Hypothalamus (tissue), 51 donors: Measurements from ENCODE around the gene IL17A.

Experiments
- DNase-seq, 51 donors: peaks; one replicate each; lab custom pipeline; 2025; lab: John Stamatoyannopoulos, UW

The IL17A gene

DNA sequence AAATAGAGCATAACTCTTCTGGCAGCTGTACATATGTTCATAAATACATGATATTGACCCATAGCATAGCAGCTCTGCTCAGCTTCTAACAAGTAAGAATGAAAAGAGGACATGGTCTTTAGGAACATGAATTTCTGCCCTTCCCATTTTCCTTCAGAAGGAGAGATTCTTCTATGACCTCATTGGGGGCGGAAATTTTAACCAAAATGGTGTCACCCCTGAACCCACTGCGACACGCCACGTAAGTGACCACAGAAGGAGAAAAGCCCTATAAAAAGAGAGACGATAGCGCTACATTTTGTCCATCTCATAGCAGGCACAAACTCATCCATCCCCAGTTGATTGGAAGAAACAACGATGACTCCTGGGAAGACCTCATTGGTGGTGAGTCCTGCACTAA lies at the start of gene IL17A:
TSS of gene IL17A (plus strand) at position 301 of the 400 bp plus-strand sequence. CDS start at position 358, 57 bp downstream.
- no peak for DNase-seq

DNA sequence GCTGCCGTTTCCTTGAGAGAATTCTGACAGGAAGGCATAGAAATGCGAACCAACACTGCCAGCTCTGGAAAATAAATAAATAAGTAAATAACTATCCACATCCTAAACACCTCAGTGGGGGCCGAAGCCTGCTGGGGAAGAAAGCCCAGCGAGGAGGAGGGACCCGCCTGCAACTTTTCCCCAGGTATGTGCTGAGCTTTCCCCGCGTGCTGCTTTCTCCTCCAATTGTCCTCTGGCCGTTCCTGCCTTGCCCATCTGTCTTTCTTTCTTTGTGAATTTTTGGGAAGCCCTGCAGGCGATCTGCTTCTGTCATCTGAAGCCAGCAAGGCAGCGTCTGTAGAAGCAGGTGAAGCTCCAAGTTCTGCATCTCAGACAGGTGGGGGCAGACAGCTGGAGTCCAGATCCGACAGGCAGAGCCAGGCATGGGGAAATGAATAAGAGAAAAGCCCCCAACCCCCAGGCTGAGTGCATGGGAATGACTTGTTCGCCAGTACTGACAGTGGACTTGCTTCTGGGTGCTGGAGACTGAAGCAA lies 49.2 kb upstream of the IL17A start:
- no peak for DNase-seq

DNA sequence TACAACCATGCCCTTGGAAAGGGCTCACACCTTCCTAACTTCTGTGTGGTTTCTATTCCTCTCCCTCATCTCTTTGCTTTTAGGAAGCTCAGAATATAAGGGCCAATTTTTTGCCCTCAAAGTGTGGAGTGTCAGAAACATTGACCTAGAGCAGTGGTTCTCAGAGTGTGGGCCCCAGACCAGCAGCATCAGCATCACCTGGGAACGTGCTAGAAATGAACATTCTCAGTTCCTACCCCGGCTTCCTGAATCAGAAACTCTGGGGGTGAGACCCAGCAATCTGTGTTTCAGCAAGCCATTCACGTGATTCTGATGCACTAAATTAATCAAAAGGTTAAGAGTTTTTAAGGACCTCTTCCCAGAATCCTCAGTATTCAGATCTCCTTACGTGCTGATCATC lies 47.9 kb upstream of the IL17A start:
- no peak for DNase-seq

DNA sequence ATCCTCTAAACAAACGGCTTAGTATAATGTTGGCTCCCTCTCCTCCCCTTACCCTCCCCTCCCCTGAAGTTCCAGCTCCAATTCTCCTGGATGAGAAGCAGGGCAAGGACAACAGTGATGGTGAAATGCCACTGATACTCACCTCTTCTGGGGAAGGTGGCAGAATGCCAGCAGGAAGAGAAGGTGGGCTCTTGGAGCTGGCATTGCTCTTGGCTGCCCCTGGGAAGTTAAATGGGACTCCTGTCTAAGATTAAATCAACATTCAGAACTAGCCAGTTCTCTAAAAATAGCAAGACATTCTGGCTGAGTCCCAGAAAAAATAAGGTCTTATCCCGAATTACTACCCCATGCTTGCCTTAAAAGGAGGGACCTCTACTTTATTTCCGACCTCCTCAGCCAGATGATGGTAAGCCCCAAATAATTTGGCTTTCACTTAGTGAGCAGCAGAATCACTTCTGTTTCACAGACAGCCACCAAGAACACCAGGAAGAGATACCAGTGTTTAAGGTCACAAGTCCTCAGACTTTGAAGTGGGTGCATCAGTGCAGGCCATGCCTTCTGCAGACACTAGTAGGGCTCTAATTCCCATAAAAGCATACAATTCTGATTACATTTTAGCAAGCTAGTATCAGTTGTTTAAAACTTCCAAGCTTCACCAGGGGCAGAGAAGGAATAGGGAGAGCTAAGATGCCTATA lies 46.0 kb upstream of the IL17A start:
- no peak for DNase-seq

DNA sequence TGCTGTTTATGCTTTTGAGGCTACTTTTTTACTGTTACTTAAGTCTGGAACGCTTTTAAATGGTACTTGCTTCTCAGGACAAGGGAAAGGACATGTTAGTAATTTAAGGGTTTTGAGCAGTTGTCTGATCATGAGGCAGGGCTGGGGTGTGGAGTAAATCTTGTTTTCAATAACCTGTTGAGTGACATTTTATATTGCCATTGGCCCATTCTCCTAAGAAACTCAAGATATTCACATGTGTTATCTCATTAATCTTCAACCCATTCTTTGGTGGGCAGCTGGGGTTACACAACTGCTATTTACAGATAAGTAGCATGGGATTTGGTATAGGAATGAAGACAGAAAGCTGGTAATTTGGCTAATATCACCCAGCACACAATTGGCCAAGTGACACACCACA lies 44.6 kb upstream of the IL17A start:
- no peak for DNase-seq

DNA sequence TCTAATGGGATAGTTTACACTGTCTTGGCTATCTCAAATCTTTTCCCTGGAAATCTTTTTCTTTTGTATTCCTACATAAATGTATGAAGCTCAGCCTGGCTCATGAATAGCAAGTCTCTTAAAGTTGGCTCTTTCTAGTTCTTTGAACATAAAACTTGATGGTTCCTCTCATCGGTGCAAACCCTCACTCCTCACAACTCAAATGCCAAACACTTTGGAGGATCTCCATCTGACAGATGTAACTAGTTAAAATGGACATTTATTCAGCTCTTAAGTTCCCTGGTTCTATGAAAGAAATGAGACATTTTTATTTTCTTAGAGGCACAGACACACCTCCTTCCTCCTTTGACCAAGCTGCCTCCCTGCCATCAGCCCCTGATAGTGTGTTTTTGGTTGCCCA lies 43.6 kb upstream of the IL17A start:
- DNase-seq, result no peak

DNA sequence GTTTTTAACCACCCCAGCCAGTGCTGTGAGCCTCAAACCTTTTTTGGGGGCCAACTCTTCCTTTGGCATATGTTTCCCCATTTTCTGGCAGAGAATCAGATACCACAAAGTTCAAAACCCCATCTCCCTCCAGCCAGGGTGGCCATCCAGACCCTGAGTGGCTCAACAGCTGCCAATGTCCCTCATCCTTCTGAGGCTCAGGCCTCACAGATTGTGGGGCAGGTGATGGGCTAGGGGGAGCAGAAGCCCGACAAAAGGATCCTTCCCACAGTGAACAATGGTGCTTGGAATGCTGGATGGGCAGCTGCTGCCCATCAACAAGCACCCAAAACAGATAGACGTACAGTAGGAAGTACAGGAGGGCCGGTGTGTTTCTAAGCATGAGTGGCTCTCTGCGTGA lies 42.6 kb upstream of the IL17A start:
- DNase-seq, result no peak

DNA sequence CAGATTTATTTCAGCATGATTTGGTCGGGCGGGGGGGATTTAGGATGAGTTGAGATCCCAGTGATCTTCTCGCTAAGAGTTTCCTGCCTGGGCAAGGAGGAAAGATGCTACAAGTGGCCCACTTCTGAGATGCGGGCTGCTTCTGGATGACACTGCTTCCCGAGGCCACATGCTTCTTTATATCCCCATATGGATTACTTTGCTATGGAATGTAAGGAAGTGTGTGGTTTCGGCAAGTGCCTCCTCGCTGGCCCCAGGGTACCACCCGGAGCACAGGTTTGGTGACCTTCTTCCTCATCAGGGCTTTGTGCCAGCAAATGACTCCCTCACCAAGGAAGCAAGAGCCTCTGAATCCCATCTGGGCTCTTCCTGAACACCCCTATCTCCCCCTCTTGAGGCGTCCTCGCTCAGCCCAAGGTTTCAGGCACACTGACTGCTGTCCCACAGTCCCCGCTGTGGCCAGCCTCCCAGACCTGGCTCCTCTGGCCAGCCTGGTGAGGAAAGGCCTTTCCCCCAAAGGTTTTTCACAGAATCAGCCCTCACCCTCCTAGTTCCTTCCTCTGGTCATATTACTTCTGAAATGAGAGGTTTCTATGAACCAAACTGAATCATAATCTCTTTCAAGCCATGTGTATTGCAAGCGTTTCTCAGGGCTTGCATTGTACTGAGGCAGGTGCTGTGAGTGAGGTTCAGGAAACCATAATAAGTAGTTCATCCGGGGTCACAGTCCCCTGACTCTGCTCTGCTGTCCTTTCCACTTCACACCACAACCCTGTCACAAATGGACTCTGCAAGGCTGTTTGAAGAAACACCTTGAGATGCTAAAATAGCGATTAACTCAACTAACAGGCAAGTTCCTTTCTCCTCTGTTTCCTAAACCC lies 41.7 kb upstream of the IL17A start:
- no peak for DNase-seq

DNA sequence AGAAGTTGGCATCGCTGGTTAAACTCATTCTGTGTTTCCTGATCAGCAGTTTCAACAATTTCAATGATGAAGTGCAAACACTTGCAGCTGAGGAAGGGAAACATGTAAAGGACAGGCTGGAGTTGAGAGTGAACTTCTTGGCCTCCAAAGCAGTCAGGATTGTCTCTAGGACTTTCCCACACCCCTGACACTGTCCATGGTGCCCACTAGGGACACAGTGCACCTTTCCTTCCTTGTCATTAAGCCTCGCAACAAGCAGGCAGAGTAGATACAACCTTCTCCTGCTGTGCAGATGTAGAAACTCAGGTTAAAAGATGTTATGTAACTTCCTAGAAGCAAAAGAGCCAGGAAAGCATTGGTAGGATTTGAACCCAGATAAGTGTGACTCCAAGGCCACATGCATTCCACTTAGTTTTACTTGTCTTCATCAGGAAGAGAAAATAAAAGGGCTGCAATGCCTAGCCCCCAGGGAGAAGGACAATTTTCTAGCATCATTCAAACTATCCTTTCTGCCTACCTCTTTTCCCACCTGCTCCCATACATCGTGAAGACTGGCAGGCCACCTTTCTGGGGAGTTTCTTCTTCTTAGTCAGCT lies 39.2 kb upstream of the IL17A start:
- DNase-seq, result no peak

DNA sequence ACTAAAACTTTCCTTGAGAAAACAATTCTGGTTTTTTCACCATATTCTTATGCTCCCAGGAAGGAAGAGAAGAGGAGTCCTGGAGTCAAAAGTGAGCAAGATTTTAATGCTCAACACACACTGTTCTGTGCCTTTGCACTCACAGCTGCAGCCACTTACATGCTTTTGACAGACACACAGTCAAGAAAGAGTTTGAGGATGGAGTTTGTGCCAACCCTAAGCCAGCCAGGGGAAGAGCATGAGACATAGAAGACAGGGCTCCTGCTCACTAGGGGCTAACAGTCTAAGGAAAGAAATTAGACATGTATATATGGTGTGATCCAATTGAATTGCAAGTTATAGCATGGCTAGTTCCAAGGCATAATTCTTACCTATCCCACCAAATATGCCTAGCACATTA lies 37.1 kb upstream of the IL17A start:
- DNase-seq, result no peak

DNA sequence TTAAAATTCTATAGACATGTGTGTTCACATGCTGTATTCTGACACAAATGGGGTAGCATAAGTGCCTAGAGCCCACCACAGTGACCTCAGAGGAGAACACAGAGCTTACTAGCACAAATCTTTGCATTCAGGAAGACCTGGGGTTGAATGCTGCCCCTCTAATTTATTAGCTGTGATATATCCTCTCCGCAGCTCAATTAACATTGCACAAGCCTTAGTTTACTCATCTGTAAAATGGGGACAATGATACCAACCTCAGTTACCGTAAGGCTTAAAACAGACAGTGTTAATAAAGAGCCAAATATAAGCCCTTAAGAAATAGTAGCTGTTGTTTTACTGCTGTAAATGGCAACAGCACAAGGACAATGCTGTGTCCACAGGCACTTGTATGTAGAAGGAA lies 36.2 kb upstream of the IL17A start:
- no peak for DNase-seq

DNA sequence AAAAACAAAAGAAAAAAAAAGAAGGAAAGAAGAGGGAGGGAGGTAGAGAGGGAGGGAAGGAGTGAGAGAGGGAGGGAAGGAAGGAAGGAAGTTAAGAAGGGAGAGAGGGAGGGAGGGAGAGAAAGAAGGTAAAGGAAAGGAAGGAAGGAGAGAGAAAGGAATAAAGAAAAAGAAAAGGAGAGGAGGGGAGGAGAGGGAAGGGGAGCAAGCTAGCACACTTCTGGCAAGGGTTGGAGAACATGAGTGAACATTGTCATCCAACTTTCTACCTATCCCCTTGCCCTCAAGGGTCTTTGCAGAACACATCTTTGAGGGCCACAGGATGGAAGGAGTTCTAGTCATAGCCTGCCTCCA lies 34.1 kb upstream of the IL17A start:
- no peak for DNase-seq

DNA sequence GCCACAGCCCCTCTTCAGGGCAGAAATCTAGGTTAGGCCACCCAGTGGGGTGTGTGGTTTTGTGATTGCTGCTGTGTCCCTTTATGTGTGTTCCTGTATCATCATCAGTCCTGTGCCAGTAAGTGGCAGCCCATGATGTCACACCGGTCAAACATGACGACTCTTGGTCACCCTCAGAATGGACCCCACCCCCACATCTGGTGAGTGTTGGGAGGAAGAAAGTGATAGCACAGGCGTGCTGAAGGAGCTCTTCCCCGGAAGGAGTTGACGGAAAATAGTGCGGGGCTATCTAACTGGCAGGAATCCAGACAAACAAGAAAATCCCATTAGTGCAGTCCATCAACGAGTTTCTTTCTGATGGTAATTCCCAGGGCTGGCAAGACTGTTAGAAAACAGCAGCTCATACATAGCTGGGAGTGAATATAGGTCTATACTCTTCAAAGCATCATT lies 33.4 kb upstream of the IL17A start:
- no peak for DNase-seq

DNA sequence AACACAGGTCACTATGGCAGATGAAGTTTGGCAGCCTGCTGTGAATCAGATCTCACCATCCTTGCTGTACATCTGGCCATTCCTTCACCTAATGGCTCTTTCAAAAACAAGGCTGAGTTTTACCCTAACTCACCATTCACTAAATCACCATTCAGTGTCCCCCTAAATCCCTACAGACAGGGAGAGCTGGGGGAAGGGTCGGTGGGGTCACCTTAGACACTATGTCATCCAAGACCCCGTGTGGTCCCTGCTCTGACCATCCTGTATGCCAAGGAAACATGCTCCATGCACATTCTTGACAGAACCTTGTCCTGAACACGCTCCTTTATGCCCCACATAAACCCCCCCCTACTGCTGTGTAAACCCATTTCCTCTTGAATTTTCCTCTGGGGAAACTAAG lies 31.8 kb upstream of the IL17A start:
- DNase-seq, result no peak

DNA sequence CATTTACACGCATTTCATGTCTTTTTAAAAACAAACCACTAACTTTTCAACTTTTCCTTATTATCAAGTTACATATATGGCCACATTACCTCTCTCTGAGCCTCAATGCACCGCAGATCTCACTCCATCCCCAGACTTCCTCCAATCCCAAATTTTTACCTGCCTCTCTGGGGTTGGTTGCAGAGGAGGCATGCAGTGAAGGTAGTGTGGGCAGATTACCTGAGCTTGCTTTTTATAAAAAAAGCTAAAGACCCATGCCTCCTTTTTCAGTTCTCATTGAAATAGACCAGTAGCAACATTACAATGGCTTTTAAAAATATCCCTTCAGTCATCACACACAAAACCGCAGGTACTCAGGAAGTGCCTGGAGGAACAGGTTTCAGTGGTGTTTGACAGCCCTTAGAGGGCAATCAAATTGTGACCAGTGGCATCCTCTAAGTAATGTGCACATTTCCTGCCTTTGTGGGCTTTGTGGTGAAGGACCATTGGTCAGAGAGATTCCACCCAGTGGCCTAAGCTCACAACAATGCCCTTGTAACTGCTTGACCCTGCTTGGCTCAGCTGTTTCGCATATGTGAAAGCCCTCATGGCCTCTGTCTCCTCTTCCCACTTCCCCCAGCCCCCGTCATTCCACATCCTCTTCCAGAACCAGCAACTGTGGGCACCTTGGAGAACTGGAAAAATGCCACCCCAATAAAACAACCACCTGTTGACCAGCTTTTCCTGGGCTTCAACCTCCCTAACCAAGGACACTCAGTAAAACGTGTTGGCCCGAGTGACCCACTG lies 30.2 kb upstream of the IL17A start:
- no peak for DNase-seq

DNA sequence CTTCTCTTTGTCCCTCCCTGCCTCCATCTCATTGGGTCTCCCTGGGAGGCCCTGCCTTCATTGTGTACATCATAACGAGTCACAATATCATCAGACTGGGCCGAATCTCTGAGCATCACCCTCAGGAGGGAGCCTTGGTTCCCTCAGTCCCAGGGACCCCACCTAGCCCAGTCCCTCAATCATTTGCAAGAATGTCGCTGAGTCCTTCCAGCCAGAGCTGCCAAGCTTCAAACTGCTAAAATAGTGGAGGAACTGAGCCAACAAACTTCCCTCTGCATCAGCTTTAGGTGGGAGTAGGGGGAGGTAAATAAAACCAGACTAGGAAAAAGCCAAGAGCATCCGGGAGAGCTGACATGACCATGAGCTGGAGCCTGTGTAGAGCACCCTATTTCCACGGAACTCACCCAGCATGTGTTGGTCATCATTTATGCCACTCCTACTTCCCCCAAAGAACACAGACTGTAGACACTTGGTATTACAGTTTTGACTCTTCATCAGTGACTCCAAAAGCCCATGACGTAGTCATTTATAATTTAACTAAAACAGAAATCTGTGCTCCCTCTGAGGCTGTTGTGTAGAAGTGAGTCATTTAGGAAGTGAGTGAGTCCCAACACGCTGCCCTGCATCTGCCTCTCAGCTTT lies 28.8 kb upstream of the IL17A start:
- DNase-seq, result no peak

DNA sequence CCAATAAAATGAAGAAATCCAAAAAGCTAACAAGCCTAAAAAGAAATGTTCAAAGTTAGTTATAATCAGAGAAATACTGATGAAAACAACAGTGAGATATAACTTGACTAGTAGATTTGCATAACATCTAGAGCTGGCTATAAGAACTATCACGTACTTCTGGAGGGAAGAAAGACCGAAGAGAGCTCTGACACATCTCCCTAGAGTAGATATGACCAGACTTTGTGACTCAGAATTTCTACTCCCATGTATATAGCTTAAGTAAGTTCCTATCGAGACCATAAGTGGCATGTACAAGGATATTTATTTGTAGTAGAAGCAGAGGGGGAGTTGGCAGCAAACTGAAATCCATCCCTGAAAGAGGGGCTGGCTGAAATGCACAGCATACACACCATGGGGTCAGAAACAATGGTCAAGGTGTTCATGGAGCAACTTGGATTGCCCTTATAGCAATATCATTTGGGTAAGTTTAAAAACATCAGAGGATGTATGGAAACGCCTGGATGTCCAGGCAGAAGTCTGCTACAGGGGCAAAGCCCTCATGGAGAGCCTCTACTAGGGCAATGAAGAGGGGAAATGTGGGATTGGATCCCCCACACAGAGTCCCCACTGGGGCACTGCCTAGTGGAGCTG lies 25.6 kb upstream of the IL17A start:
- DNase-seq, result no peak

DNA sequence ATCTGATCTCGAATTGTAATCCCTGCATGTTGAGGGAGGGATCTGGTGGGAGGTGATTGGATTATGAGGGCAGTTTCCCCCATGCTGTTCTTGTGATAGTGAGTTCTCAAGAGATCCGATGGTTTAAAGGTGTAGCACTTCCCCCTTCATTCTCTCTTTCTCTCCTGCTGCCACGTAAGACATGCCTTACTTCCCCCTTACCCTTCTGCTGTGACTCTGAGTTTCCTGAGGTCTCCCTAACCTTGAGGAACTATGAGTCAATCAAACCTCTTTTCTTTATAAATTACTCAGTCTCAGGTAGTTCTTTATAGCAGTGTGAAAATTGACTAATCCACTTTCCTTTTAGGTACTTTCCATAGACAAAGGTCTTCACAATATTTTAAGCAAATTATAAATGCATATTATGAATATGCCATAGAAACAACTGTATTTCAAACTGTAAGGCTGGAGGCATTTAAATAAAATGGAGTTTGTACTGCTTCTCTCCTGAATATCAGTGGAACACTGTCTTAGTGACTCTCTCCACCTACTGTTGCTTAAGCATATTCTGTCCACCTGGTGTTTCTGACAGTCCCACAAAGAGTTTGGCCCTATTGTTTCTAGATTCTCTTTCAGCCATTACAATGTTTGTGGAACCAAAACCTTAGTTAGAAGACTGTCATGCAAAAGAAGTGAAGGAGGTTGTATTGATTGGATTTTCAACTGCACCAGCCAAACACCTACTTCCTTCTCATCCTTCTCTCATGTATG lies 24.3 kb upstream of the IL17A start:
- no peak for DNase-seq
